ENCODE data around the gene MAP4K4.

The MAP4K4 gene

GRCh38 chr2:101812226-101812625 is 114.7 kb downstream of the MAP4K4 start:
- FAIRE-seq: no peak

GRCh38 chr2:101814752-101815151 is 117.2 kb downstream of the MAP4K4 start:
- FAIRE-seq (no peak), DNase-seq (ENCODE audit: low spot score) (no peak)

More at GRCh38 chr2:101812226-101812625, 114.7 kb downstream of the MAP4K4 start:
- no peak for DNase-seq (ENCODE audit: low spot score)

- DNase-seq (ENCODE audit: low spot score) (no peak), FAIRE-seq (no peak)
Measured at GRCh38 chr2:101815154-101815553, 117.6 kb downstream of the MAP4K4 start.

- FAIRE-seq (no peak), DNase-seq (ENCODE audit: low spot score) (no peak)
Measured at GRCh38 chr2:101815739-101816391, 118.4 kb downstream of the MAP4K4 start.

- DNase-seq (ENCODE audit: low spot score) (no peak), FAIRE-seq (no peak)
Measured at GRCh38 chr2:101816598-101816997, 119.1 kb downstream of the MAP4K4 start.

- no peak for FAIRE-seq
- no peak for DNase-seq (ENCODE audit: low spot score)
Measured at GRCh38 chr2:101817481-101817880, 120.0 kb downstream of the MAP4K4 start.

GRCh38 chr2:101818531-101819451 is 121.3 kb downstream of the MAP4K4 start:
- peak; percentile 11 for DNase-seq (ENCODE audit: low spot score)
- FAIRE-seq: no peak

GRCh38 chr2:101820519-101820918 is 123.0 kb downstream of the MAP4K4 start:
- DNase-seq (ENCODE audit: low spot score): peak; percentile 67
- FAIRE-seq: peak; percentile 76

- no peak for FAIRE-seq
- no peak for DNase-seq (ENCODE audit: low spot score)
Measured at GRCh38 chr2:101821059-101821805, 123.7 kb downstream of the MAP4K4 start.

GRCh38 chr2:101821828-101822458 is 124.4 kb downstream of the MAP4K4 start:
- FAIRE-seq (no peak), DNase-seq (ENCODE audit: low spot score) (no peak)

- DNase-seq (ENCODE audit: low spot score) (peak; percentile 20), FAIRE-seq (no peak)
Measured at GRCh38 chr2:101823347-101823791, 125.9 kb downstream of the MAP4K4 start.

- no peak for DNase-seq (ENCODE audit: low spot score)
- no peak for FAIRE-seq
Measured at GRCh38 chr2:101823859-101824258, 126.4 kb downstream of the MAP4K4 start.

- FAIRE-seq (no peak), DNase-seq (ENCODE audit: low spot score) (no peak)
Measured at GRCh38 chr2:101826716-101827115, 129.2 kb downstream of the MAP4K4 start.

GRCh38 chr2:101827246-101827645 is 129.7 kb downstream of the MAP4K4 start:
- peak; percentile 90 for FAIRE-seq
- DNase-seq (ENCODE audit: low spot score): peak; percentile 92

- no peak for FAIRE-seq
- DNase-seq (ENCODE audit: low spot score): no peak
Measured at GRCh38 chr2:101828257-101828656, 130.8 kb downstream of the MAP4K4 start.

GRCh38 chr2:101828673-101829334 is 131.3 kb downstream of the MAP4K4 start:
- DNase-seq (ENCODE audit: low spot score): no peak
- no peak for FAIRE-seq

GRCh38 chr2:101829429-101829828 is 131.9 kb downstream of the MAP4K4 start:
- FAIRE-seq (no peak), DNase-seq (ENCODE audit: low spot score) (no peak)

- FAIRE-seq: no peak
Measured at GRCh38 chr2:101830146-101830545, 132.6 kb downstream of the MAP4K4 start.

GRCh38 chr2:101830555-101830954 is 133.0 kb downstream of the MAP4K4 start:
- FAIRE-seq (no peak), DNase-seq (ENCODE audit: low spot score) (peak; percentile 85)

More at GRCh38 chr2:101830146-101830545, 132.6 kb downstream of the MAP4K4 start:
- peak; percentile 40 for DNase-seq (ENCODE audit: low spot score)

GRCh38 chr2:101831351-101831865 is 133.9 kb downstream of the MAP4K4 start:
- peak; percentile 56 for DNase-seq (ENCODE audit: low spot score)
- no peak for FAIRE-seq
